ENCODE results near the gene HAND1.

Gene HAND1

GRCh38 chr5:154472871-154473580 is 5.0 kb downstream of the HAND1 start:
- Histone ChIP-seq H3K9ac (ENCODE audit: insufficient read length, low read depth) (no peak overlapping the region), H3K36me3 (ENCODE audit: insufficient read depth, insufficient read length, low read length) (peaks cover 12% of the 10 kb centered on the region), H3K27me3 (ENCODE audit: insufficient read depth, insufficient read length) (peaks cover 83% of the 10 kb centered on the region), H3K4me1 (ENCODE audit: insufficient read depth, insufficient read length) (peaks cover 6% of the 10 kb centered on the region), H3K4me3 (ENCODE audit: insufficient read length, low read depth) (peak overlapping the region; percentile 24), H3K9me3 (ENCODE audit: insufficient read depth, low read length) (no peaks in the 10 kb centered on the region)
- DNase-seq (ENCODE audit: low read depth, low spot score): no peak
- TF ChIP-seq YY1 (IDR thresholded peaks at IDR 0.05; ENCODE audit: insufficient read depth, insufficient read length): no peak
- no peak for TF ChIP-seq SUZ12 (IDR thresholded peaks at IDR 0.05; ENCODE audit: extremely low read depth, insufficient read depth, insufficient read length)
- TF ChIP-seq ZNF274 (IDR thresholded peaks at IDR 0.05; ENCODE audit: low read depth, low read length): no peak

GRCh38 chr5:154470947-154471870 is 6.8 kb downstream of the HAND1 start:
- no peak for TF ChIP-seq YY1 (IDR thresholded peaks at IDR 0.05; ENCODE audit: insufficient read depth, insufficient read length)
- TF ChIP-seq ZNF274 (IDR thresholded peaks at IDR 0.05; ENCODE audit: low read depth, low read length): no peak
- no peak for TF ChIP-seq SUZ12 (IDR thresholded peaks at IDR 0.05; ENCODE audit: extremely low read depth, insufficient read depth, insufficient read length)
- no peak for DNase-seq (ENCODE audit: low read depth, low spot score)
- H3K9ac ChIP-seq (ENCODE audit: insufficient read length, low read depth): no peak overlapping the region
- H3K36me3 ChIP-seq (ENCODE audit: insufficient read depth, insufficient read length, low read length): peaks cover 7% of the 10 kb centered on the region
- peaks cover 70% of the 10 kb centered on the region for H3K27me3 ChIP-seq (ENCODE audit: insufficient read depth, insufficient read length)
- H3K9me3 ChIP-seq (ENCODE audit: insufficient read depth, low read length): no peaks in the 10 kb centered on the region
- H3K4me3 ChIP-seq (ENCODE audit: insufficient read length, low read depth): no peak overlapping the region
- H3K4me1 ChIP-seq (ENCODE audit: insufficient read depth, insufficient read length): peaks cover 6% of the 10 kb centered on the region

GRCh38 chr5:154470137-154470536 is 7.9 kb downstream of the HAND1 start:
- DNase-seq (ENCODE audit: low read depth, low spot score): no peak
- Histone ChIP-seq H3K4me3 (ENCODE audit: insufficient read length, low read depth) (no peak overlapping the region), H3K9me3 (ENCODE audit: insufficient read depth, low read length) (no peaks in the 10 kb centered on the region), H3K9ac (ENCODE audit: insufficient read length, low read depth) (no peak overlapping the region), H3K4me1 (ENCODE audit: insufficient read depth, insufficient read length) (peaks cover 6% of the 10 kb centered on the region), H3K27me3 (ENCODE audit: insufficient read depth, insufficient read length) (peaks cover 59% of the 10 kb centered on the region), H3K36me3 (ENCODE audit: insufficient read depth, insufficient read length, low read length) (peaks cover 4% of the 10 kb centered on the region)
- TF ChIP-seq YY1 (IDR thresholded peaks at IDR 0.05; ENCODE audit: insufficient read depth, insufficient read length): no peak
- no peak for TF ChIP-seq SUZ12 (IDR thresholded peaks at IDR 0.05; ENCODE audit: extremely low read depth, insufficient read depth, insufficient read length)
- TF ChIP-seq ZNF274 (IDR thresholded peaks at IDR 0.05; ENCODE audit: low read depth, low read length): no peak

DNA sequence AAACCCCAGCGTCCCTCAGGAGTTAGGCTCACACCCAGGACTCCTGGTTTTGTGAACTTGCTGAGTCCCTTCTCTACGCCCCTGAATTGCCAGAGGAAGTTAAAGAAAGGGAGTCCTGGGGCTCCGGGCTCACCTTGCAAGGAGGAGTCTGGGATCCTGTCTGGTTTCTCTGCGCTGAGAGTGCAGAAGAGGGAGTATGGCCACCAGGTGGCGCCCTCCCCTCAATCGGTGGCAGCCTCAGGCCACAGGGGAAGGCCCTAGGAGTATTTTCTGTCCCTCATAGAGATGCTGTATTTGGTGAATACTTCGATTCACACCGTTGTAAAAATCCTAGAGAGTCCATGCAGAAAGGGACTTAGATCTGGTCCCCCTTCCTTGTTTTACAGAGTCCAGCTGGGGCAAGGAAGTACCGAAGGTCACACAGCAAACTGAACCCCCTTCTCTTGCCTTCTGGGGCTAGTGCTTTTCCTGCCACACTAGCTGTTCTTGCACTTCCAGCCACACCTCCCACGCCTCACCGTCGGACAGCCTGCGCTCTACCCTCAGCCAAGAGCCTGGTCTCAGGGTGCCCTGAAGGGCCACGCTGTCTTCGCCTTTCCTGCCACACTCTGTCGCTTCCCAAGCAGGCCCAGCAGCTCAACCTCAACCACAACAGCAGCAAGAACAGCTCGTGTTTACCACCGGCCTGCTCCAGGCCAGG is 10.2 kb downstream of the HAND1 start:
- no peak for TF ChIP-seq ZNF274 (IDR thresholded peaks at IDR 0.05; ENCODE audit: low read depth, low read length)
- H3K9ac ChIP-seq (ENCODE audit: insufficient read length, low read depth): peak overlapping the region; percentile 32
- H3K4me1 ChIP-seq (ENCODE audit: insufficient read depth, insufficient read length): peaks cover 4% of the 10 kb centered on the region
- H3K27me3 ChIP-seq (ENCODE audit: insufficient read depth, insufficient read length): peaks cover 36% of the 10 kb centered on the region
- H3K4me3 ChIP-seq (ENCODE audit: insufficient read length, low read depth): no peak overlapping the region
- no peaks in the 10 kb centered on the region for H3K36me3 ChIP-seq (ENCODE audit: insufficient read depth, insufficient read length, low read length)
- DNase-seq (ENCODE audit: low read depth, low spot score): no peak
- H3K9me3 ChIP-seq (ENCODE audit: insufficient read depth, low read length): no peaks in the 10 kb centered on the region

DNA sequence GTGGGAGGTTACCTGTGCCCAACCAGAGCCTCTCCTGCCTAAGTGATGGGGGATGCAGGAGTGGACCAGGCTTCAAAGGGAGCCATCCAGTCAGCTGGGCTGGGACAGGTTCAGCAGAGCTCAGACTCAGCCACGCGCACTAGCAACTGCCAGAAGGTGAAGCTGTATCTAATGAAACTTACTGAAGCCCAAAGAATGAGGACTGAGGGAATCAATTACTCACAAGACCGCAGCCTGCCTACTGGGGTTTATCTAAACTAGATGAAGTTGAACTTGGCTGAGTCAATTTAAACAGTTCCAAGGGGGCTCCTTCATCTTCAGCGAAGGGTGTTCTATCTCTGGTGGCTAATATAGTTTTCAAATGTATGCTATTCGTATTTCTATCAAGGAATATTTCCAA is 11.4 kb downstream of the HAND1 start:
- Histone ChIP-seq H3K4me3 (ENCODE audit: insufficient read length, low read depth) (no peak overlapping the region), H3K27me3 (ENCODE audit: insufficient read depth, insufficient read length) (peaks cover 24% of the 10 kb centered on the region), H3K9me3 (ENCODE audit: insufficient read depth, low read length) (no peaks in the 10 kb centered on the region), H3K36me3 (ENCODE audit: insufficient read depth, insufficient read length, low read length) (no peaks in the 10 kb centered on the region), H3K4me1 (ENCODE audit: insufficient read depth, insufficient read length) (peaks cover 4% of the 10 kb centered on the region), H3K9ac (ENCODE audit: insufficient read length, low read depth) (no peak overlapping the region)
- TF ChIP-seq YY1 (IDR thresholded peaks at IDR 0.05; ENCODE audit: insufficient read depth, insufficient read length) (no peak), ZNF274 (IDR thresholded peaks at IDR 0.05; ENCODE audit: low read depth, low read length) (no peak), SUZ12 (IDR thresholded peaks at IDR 0.05; ENCODE audit: extremely low read depth, insufficient read depth, insufficient read length) (no peak)
- no peak for DNase-seq (ENCODE audit: low read depth, low spot score)

DNA sequence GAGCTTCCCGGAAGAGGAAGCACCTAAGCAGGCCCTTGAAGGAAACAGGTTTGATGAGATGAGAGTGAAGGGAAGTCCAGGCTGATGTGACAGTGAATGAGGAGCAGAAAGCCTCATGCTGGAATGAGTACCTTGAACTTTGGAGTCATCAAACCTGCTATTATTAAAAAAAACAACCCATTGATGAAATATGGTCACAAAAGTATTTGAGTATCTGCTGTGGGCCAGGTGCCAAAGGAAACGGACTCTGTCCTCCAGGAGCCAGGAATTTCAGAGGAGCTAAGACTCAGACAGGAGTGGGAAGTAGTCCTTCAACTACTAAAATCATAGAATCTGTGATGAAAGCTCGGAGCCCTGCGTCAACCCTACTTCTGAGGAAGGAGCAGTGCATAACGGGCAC is 11.9 kb downstream of the HAND1 start:
- H3K9ac ChIP-seq (ENCODE audit: insufficient read length, low read depth): no peak overlapping the region
- H3K4me3 ChIP-seq (ENCODE audit: insufficient read length, low read depth): no peak overlapping the region
- peaks cover 4% of the 10 kb centered on the region for H3K4me1 ChIP-seq (ENCODE audit: insufficient read depth, insufficient read length)
- no peaks in the 10 kb centered on the region for H3K36me3 ChIP-seq (ENCODE audit: insufficient read depth, insufficient read length, low read length)
- no peak for DNase-seq (ENCODE audit: low read depth, low spot score)
- peaks cover 19% of the 10 kb centered on the region for H3K27me3 ChIP-seq (ENCODE audit: insufficient read depth, insufficient read length)
- no peaks in the 10 kb centered on the region for H3K9me3 ChIP-seq (ENCODE audit: insufficient read depth, low read length)
- no peak for TF ChIP-seq SUZ12 (IDR thresholded peaks at IDR 0.05; ENCODE audit: extremely low read depth, insufficient read depth, insufficient read length)
- no peak for TF ChIP-seq YY1 (IDR thresholded peaks at IDR 0.05; ENCODE audit: insufficient read depth, insufficient read length)
- no peak for TF ChIP-seq ZNF274 (IDR thresholded peaks at IDR 0.05; ENCODE audit: low read depth, low read length)

DNA sequence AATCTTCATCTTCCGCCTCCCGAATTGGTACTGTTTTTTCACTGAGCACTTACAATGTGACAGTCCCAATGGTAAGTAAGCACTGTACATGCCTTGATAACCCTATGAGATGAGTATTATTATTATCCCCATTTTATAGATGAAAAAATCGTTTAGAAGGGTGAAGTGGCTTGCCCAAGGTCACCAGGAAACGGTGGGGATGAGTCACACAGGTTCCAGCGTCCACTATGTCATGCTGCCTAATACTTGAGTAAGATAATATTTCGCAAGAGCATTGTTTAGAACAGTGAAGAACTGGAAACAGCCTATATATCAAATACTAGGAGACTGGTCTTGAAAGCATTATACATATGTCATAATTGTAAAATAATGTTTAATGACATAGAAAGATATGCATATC is 12.9 kb downstream of the HAND1 start:
- no peak for DNase-seq (ENCODE audit: low read depth, low spot score)
- Histone ChIP-seq H3K4me3 (ENCODE audit: insufficient read length, low read depth) (no peak overlapping the region), H3K9ac (ENCODE audit: insufficient read length, low read depth) (no peak overlapping the region), H3K36me3 (ENCODE audit: insufficient read depth, insufficient read length, low read length) (no peaks in the 10 kb centered on the region), H3K27me3 (ENCODE audit: insufficient read depth, insufficient read length) (peaks cover 9% of the 10 kb centered on the region), H3K4me1 (ENCODE audit: insufficient read depth, insufficient read length) (peaks cover 4% of the 10 kb centered on the region), H3K9me3 (ENCODE audit: insufficient read depth, low read length) (no peaks in the 10 kb centered on the region)
- TF ChIP-seq YY1 (IDR thresholded peaks at IDR 0.05; ENCODE audit: insufficient read depth, insufficient read length): no peak
- TF ChIP-seq SUZ12 (IDR thresholded peaks at IDR 0.05; ENCODE audit: extremely low read depth, insufficient read depth, insufficient read length): no peak
- TF ChIP-seq ZNF274 (IDR thresholded peaks at IDR 0.05; ENCODE audit: low read depth, low read length): no peak

Data from NT2/D1 (cell line).